Amygdala (tissue), 56 donors: ENCODE data around the gene ZNF688.
"Not testable (repeated sequence)": the region's sequence is repeated elsewhere in the genome, so short reads cannot be mapped to it uniquely, and the experiment has no call there.

ENCODE experiments used
- DNase-seq, 56 donors: peaks; one replicate each; lab custom pipeline; 2025; lab: John Stamatoyannopoulos, UW

ZNF688 gene

DNA sequence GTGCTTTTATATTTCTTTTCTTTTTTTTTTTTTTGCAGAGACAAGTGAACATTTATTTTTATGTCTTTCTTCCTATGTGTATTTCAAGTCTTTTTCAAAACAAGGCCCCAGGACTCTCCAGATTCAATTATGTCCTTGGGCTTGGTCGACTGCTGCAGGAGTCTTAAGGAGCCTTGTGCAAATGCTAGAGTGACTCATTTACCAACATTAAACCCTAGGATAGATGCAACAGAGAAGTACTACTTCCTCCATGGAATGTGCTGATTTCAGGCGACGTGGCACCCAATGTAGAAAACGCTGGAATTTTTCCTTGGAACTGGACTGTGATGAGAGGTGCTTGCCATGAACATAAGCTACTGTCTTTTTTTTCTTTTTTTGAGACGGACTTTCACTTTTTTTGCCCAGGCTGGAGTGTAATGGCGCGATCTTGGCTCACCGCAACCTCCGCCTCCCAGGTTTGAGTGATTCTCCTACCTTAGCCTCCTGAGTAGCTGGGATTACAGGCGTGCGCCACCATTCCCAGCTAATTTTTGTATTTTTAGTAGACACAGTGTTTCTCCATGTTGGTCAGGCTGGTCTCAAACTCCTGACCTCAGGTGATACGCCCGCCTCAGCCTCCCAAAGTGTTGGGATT is 35.0 kb downstream of the ZNF688 start:
- not testable (repeated sequence) for DNase-seq

DNA sequence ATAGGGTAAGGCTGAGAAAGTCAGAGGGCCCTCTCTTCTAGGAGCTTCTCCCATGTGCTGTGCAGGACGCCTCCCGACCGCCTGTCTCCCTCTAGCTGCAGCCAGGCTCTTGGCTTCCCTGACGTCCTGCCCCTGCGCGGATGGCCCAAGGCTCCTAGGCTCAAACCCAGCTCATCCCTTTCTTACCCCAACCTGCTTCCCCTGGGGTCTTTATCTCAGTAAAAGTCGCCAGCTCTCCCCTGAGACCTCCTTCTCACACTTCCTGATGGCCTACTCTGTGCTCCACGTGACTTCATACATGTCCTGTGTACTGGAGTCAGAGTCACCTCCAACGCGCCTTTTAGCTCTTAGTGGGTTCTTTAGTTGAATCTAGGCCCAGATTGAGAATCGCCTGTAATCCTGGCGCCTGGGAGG is 35.7 kb downstream of the ZNF688 start:
- peak in 32 of 56 donors; percentile 2 to 61 (median 30) for DNase-seq

GRCh38 chr16:30535106-30535776 is 36.3 kb downstream of the ZNF688 start:
- DNase-seq = peak in 3 of 56 donors; percentile 20 to 42 (median 39)

- peak; percentile 55 to 96 (median 90) for DNase-seq
These were observed 37.0 kb downstream of the ZNF688 start, which contains the start of gene ZNF747 for GRCh38 chr16:30534368-30535105. Gene ZNF747, minus strand, starts transcription at chr16:30534858. Its CDS starts 179 bp downstream, at chr16:30534679.

GRCh38 chr16:30533748-30534367 is 37.7 kb downstream of the ZNF688 start:
- DNase-seq = no peak

DNA sequence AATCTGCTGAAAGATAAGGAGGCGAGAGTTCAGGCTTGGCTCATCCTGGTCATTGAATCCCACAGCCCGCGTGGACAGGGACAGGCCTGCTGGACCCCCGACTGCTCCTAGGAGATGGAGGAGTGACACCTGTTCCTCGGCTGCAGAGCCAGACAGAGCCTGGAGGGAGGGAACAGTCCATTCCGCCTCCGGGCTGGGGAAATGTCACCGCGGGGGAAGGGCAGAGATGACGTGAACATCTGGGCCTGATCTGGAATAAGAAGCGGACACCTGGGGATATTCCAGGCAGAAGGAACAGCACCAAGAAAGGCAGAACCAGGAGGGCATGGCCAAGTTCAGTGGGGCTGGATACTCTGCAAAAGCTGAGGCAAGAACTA is 38.4 kb downstream of the ZNF688 start:
- DNase-seq = no peak

GRCh38 chr16:30532285-30533145 is 39.0 kb downstream of the ZNF688 start:
- DNase-seq = no peak

GRCh38 chr16:30530163-30531037 is 41.1 kb downstream of the ZNF688 start:
- no peak for DNase-seq

- no peak for DNase-seq
These were observed 42.6 kb downstream of the ZNF688 start for GRCh38 chr16:30528799-30529457.

DNA sequence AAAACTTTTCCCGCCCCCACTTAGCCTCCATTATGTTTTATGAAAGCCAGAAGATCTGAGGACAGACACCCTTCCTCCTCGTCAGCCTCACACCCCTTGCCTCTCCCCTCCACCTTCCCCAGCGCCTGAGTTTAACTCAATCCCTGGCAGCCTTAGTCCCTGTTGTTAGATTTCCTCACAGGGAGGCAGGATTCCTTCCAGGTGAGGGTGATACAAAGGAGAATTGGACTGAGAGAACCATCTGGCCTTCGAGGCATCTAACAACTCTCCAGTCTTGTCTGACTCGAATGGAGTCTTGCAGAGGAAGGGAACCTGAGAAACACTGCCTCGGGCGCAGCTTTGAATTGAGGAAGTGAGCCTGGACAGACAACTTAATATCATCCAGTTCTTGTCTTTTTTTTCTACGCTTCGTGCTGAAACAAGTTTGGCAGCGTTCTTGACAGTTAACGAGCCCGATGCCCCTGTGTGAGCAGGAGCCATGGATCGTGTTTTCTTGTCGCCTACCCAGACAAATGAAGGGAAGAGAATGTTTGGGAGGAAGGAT is 43.8 kb downstream of the ZNF688 start:
- DNase-seq = peak in 4 of 56 donors; percentile 52 to 55 (median 55)

- DNase-seq = peak; percentile 64 to 98 (median 96)
These were observed 44.5 kb downstream of the ZNF688 start for GRCh38 chr16:30526823-30527634.

GRCh38 chr16:30526137-30526822 is 45.2 kb downstream of the ZNF688 start, which contains the start of gene ZNF768:
Gene ZNF768, minus strand, starts transcription at chr16:30526566. Its CDS starts 153 bp downstream, at chr16:30526413.
- DNase-seq = peak in 27 of 56 donors; percentile 4 to 93 (median 58)

GRCh38 chr16:30525844-30526136 is 45.7 kb downstream of the ZNF688 start:
- DNase-seq = no peak

DNA sequence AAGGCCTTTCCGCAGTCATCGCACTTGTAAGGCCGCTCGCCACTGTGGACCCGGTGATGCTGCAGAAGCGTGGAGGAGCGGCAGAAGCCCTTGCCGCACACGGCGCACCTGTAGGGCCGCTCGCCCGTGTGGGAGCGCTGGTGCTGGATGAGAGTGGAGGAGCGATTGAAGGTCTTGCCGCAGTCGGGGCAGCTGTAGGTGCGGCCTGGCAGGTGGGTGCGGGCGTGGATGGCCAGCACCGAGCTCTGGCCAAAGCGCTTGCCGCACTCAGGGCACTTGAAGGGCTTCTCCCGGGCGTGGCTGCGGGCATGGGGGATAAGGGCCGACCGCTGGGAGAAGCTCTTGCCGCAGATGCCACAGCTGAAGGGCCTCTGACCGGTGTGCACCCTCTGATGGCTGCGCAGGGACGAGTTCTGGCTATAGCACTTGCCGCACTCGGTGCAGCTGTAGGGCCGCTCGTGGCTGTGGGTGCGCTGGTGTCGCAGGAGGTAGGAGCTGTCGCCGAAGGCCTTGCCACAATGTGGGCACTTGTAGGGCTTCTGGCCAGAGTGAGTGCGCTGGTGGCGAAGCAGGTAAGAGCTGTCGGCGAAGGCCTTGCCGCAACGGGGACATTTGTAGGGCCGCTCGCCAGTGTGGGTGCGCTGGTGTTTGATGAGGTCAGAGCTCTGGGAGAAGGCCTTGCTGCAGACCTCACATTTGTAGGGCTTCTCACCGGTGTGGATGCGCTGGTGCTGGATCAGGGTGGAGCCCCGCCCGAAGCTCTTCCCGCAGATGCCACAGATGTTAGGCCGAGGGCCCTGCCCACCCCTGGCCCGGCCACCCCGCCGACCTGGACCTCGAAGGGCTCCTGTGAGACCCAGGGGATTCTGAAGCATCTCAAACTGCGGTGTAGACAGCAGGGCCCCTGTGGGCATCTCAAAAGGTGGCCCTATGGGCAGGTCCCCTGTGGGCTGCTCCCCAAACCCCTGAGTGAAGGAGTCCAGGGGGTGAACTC is 46.6 kb downstream of the ZNF688 start:
- no peak for DNase-seq
